ENCODE measurements around the gene TFDP1.

Gene TFDP1

GRCh38 chr13:113564331-113565023, 20.1 kb upstream of the TFDP1 start:
- no peak for DNase-seq (ENCODE audit: low read depth in 1 of 2, low spot score in 1 of 2)
- in situ Hi-C loops (cut with HindIII; ENCODE audit: low pct_unique_long_range_greater_than_20kb, low sequenced_read_pairs): no loop called here
- no peak for TF ChIP-seq JUND (IDR thresholded peaks at IDR 0.05; ENCODE audit: low read depth)

- in situ Hi-C loops (cut with HindIII; ENCODE audit: low pct_unique_long_range_greater_than_20kb, low sequenced_read_pairs): no loop called here
- no peak for DNase-seq (ENCODE audit: low read depth in 1 of 2, low spot score in 1 of 2)
- no peak for TF ChIP-seq JUND (IDR thresholded peaks at IDR 0.05; ENCODE audit: low read depth)
Observed at GRCh38 chr13:113565526-113566226, 18.9 kb upstream of the TFDP1 start.

GRCh38 chr13:113566227-113566561, 18.4 kb upstream of the TFDP1 start:
- no peak for DNase-seq (ENCODE audit: low read depth in 1 of 2, low spot score in 1 of 2)
- TF ChIP-seq JUND (IDR thresholded peaks at IDR 0.05; ENCODE audit: low read depth): no peak
- in situ Hi-C loops (cut with HindIII; ENCODE audit: low pct_unique_long_range_greater_than_20kb, low sequenced_read_pairs): no loop called here

- DNase-seq (ENCODE audit: low read depth in 1 of 2, low spot score in 1 of 2): no peak
- no peak for TF ChIP-seq JUND (IDR thresholded peaks at IDR 0.05; ENCODE audit: low read depth)
- in situ Hi-C loops (cut with HindIII; ENCODE audit: low pct_unique_long_range_greater_than_20kb, low sequenced_read_pairs): no loop called here
Observed at GRCh38 chr13:113567681-113568080, 16.9 kb upstream of the TFDP1 start.

GRCh38 chr13:113573065-113573464, 11.5 kb upstream of the TFDP1 start:
- no peak for DNase-seq (ENCODE audit: low read depth in 1 of 2, low spot score in 1 of 2)
- in situ Hi-C loops (cut with HindIII; ENCODE audit: low pct_unique_long_range_greater_than_20kb, low sequenced_read_pairs): no loop called here
- no peak for TF ChIP-seq JUND (IDR thresholded peaks at IDR 0.05; ENCODE audit: low read depth)

- DNase-seq (ENCODE audit: low read depth in 1 of 2, low spot score in 1 of 2): no peak
- in situ Hi-C loops (cut with HindIII; ENCODE audit: low pct_unique_long_range_greater_than_20kb, low sequenced_read_pairs): no loop called here
- no peak for TF ChIP-seq JUND (IDR thresholded peaks at IDR 0.05; ENCODE audit: low read depth)
Observed at GRCh38 chr13:113576597-113576996, 8.0 kb upstream of the TFDP1 start.

GRCh38 chr13:113577881-113578435, 6.6 kb upstream of the TFDP1 start:
- TF ChIP-seq JUND (IDR thresholded peaks at IDR 0.05; ENCODE audit: low read depth): no peak
- in situ Hi-C loops (cut with HindIII; ENCODE audit: low pct_unique_long_range_greater_than_20kb, low sequenced_read_pairs): no loop called here
- no peak for DNase-seq (ENCODE audit: low read depth in 1 of 2, low spot score in 1 of 2)

GRCh38 chr13:113579686-113580085, 4.9 kb upstream of the TFDP1 start:
- TF ChIP-seq JUND (IDR thresholded peaks at IDR 0.05; ENCODE audit: low read depth): no peak
- no peak for DNase-seq (ENCODE audit: low read depth in 1 of 2, low spot score in 1 of 2)
- in situ Hi-C loops (cut with HindIII; ENCODE audit: low pct_unique_long_range_greater_than_20kb, low sequenced_read_pairs): no loop called here

GRCh38 chr13:113581871-113582270, 2.7 kb upstream of the TFDP1 start:
- no peak for TF ChIP-seq JUND (IDR thresholded peaks at IDR 0.05; ENCODE audit: low read depth)
- in situ Hi-C loops (cut with HindIII; ENCODE audit: low pct_unique_long_range_greater_than_20kb, low sequenced_read_pairs): no loop called here
- DNase-seq (ENCODE audit: low read depth in 1 of 2, low spot score in 1 of 2): no peak

- in situ Hi-C loops (cut with HindIII; ENCODE audit: low pct_unique_long_range_greater_than_20kb, low sequenced_read_pairs): no loop called here
- DNase-seq (ENCODE audit: low read depth in 1 of 2, low spot score in 1 of 2): no peak
- TF ChIP-seq JUND (IDR thresholded peaks at IDR 0.05; ENCODE audit: low read depth): no peak
Observed at GRCh38 chr13:113582841-113583631, 1.5 kb upstream of the TFDP1 start.

GRCh38 chr13:113584870-113585671, 518 bp downstream of the TFDP1 start:
- in situ Hi-C loops (cut with HindIII; ENCODE audit: low pct_unique_long_range_greater_than_20kb, low sequenced_read_pairs): no loop called here
- no peak for TF ChIP-seq JUND (IDR thresholded peaks at IDR 0.05; ENCODE audit: low read depth)
- peak in 1 of 2 experiments; percentile 22 for DNase-seq (ENCODE audit: low read depth in 1 of 2, low spot score in 1 of 2)

GRCh38 chr13:113585896-113586295, 1.3 kb downstream of the TFDP1 start:
- DNase-seq (ENCODE audit: low read depth in 1 of 2, low spot score in 1 of 2): no peak
- in situ Hi-C loops (cut with HindIII; ENCODE audit: low pct_unique_long_range_greater_than_20kb, low sequenced_read_pairs): no loop called here
- TF ChIP-seq JUND (IDR thresholded peaks at IDR 0.05; ENCODE audit: low read depth): no peak

Data from T47D (cell line).